Activated CD4-positive, alpha-beta memory T cell treated with anti-CD3 and anti-CD28 coated beads for 36 hours (primary cell): ENCODE results near the gene OR51B4. TPM values are rescaled to one million over a fixed set of nuclear protein-coding genes. Genes with fewer than 3 reads are reported as not detected.
A peak's percentile ranks its signal among the peaks of the same experiment; 100 is the strongest.

Source experiments
- CTCF ChIA-PET: fragments of 350-600 bp; sonication (Branson Sonifier 250); formaldehyde crosslinking; loops from one replicate; lab custom pipeline; 2021; ENCODE audit warnings: antibody characterized with exemption, inconsistent platforms; lab: Charles Lee
- POLR2A ChIA-PET: fragments of 350-600 bp; sonication (Branson Sonifier 250); formaldehyde crosslinking; loops from one replicate; lab custom pipeline; 2021; ENCODE audit warnings: antibody characterized with exemption; lab: Charles Lee
- DNase-seq: peaks from one replicate; pipeline ENCODE4 v3.0.0-alpha.2; 2020
- H3K27ac Mint-ChIP-seq: one replicate; pipeline ENCODE4 v1.8.0; 2021; ENCODE audit warnings: mixed read lengths
- H3K27me3 Mint-ChIP-seq: one replicate; pipeline ENCODE4 v1.8.0; 2021; ENCODE audit warnings: mixed read lengths
- H3K36me3 Mint-ChIP-seq: one replicate; pipeline ENCODE4 v1.8.0; 2021; ENCODE audit warnings: mixed read lengths
- H3K4me1 Mint-ChIP-seq: one replicate; pipeline ENCODE4 v1.8.0; 2021; ENCODE audit warnings: low read depth, mixed read lengths
- H3K4me3 Mint-ChIP-seq: one replicate; pipeline ENCODE4 v1.8.0; 2021; ENCODE audit warnings: mild to moderate bottlenecking, mixed read lengths
- H3K9me3 Mint-ChIP-seq: one replicate; pipeline ENCODE4 v1.8.0; 2021; ENCODE audit warnings: mixed read lengths
- intact Hi-C: fragments of 100-400 bp; cut with micrococcal nuclease; formaldehyde crosslinking; loops from one replicate; pipeline ENCODE4 v1.15.1; 2023
- total RNA-seq, 2 experiments: library from RNA; stranded (reverse); gene quantifications; one replicate each; pipeline ENCODE4 v1.2.3, GENCODE V29; 2021

Gene OR51B4
- total RNA-seq, 2 experiments from 2014 or later = not detected

GRCh38 chr11:5289696-5290095 lies 12.1 kb downstream of the OR51B4 start:
- Mint-ChIP-seq H3K4me1 (no peaks in the 10 kb centered on the region), H3K4me3 (no peak overlapping the region), H3K9me3 (no peaks in the 10 kb centered on the region), H3K27me3 (peaks cover 2% of the 10 kb centered on the region), H3K36me3 (no peaks in the 10 kb centered on the region), H3K27ac (no peak overlapping the region)
- ChIA-PET CTCF (no interaction called here), POLR2A (no interaction called here)
- intact Hi-C loops = loop anchor here (2.0 kb wide), 1 partner anchor 165 kb away; no protein-coding TSS in a partner anchor
- DNase-seq = no peak

GRCh38 chr11:5288906-5289550 lies 12.7 kb downstream of the OR51B4 start:
- Mint-ChIP-seq H3K36me3 (no peaks in the 10 kb centered on the region), H3K9me3 (no peaks in the 10 kb centered on the region), H3K4me3 (no peak overlapping the region), H3K4me1 (no peaks in the 10 kb centered on the region), H3K27ac (no peak overlapping the region), H3K27me3 (peaks cover 2% of the 10 kb centered on the region)
- no peak for DNase-seq
- intact Hi-C loops = no loop called here
- ChIA-PET CTCF (interaction anchor here (0.8 kb wide), 1 partner anchor 9 kb away, joined by 3 read pairs; no protein-coding TSS in a partner anchor), POLR2A (no interaction called here)

- no peak overlapping the region for H3K4me3 Mint-ChIP-seq
- no peaks in the 10 kb centered on the region for H3K36me3 Mint-ChIP-seq
- CTCF ChIA-PET = interaction anchor here (0.8 kb wide), 1 partner anchor 10 kb away, joined by 3 read pairs; no protein-coding TSS in a partner anchor
- intact Hi-C loops = no loop called here
- H3K9me3 Mint-ChIP-seq = no peaks in the 10 kb centered on the region
- no peak for DNase-seq
- no peaks in the 10 kb centered on the region for H3K4me1 Mint-ChIP-seq
- no peak overlapping the region for H3K27ac Mint-ChIP-seq
- H3K27me3 Mint-ChIP-seq = peaks cover 2% of the 10 kb centered on the region
- POLR2A ChIA-PET = no interaction called here
Measured at GRCh38 chr11:5288108-5288905, 13.4 kb downstream of the OR51B4 start.

GRCh38 chr11:5286901-5287300 lies 14.8 kb downstream of the OR51B4 start:
- H3K4me1 Mint-ChIP-seq = no peaks in the 10 kb centered on the region
- H3K27me3 Mint-ChIP-seq = peaks cover 2% of the 10 kb centered on the region
- DNase-seq = no peak
- no peaks in the 10 kb centered on the region for H3K9me3 Mint-ChIP-seq
- CTCF ChIA-PET = no interaction called here
- intact Hi-C loops = no loop called here
- POLR2A ChIA-PET = no interaction called here
- H3K36me3 Mint-ChIP-seq = no peaks in the 10 kb centered on the region
- no peak overlapping the region for H3K27ac Mint-ChIP-seq
- no peak overlapping the region for H3K4me3 Mint-ChIP-seq

DNA sequence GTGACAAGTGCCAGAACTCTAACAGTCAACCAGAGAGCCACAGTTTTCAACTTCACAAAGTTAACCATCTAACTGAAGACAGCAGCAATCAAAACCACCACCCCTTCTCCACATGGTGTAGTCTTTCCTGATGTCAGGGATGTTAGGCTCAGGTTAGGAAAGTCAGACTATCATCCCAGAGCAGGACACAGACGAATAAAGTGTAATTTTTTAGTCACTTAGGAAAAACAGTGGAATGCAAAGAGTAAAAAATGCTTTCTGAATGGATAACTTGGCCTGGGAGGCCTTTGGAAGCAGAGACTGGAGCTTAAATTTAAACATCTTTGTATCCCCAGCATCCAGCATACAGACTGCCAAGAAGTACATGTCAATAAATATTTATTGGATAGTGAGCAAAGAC lies 15.4 kb downstream of the OR51B4 start:
- no peak overlapping the region for H3K27ac Mint-ChIP-seq
- peaks cover 2% of the 10 kb centered on the region for H3K27me3 Mint-ChIP-seq
- H3K36me3 Mint-ChIP-seq = no peaks in the 10 kb centered on the region
- intact Hi-C loops = no loop called here
- POLR2A ChIA-PET = no interaction called here
- H3K9me3 Mint-ChIP-seq = no peaks in the 10 kb centered on the region
- DNase-seq = no peak
- CTCF ChIA-PET = no interaction called here
- H3K4me3 Mint-ChIP-seq = no peak overlapping the region
- no peaks in the 10 kb centered on the region for H3K4me1 Mint-ChIP-seq

DNA sequence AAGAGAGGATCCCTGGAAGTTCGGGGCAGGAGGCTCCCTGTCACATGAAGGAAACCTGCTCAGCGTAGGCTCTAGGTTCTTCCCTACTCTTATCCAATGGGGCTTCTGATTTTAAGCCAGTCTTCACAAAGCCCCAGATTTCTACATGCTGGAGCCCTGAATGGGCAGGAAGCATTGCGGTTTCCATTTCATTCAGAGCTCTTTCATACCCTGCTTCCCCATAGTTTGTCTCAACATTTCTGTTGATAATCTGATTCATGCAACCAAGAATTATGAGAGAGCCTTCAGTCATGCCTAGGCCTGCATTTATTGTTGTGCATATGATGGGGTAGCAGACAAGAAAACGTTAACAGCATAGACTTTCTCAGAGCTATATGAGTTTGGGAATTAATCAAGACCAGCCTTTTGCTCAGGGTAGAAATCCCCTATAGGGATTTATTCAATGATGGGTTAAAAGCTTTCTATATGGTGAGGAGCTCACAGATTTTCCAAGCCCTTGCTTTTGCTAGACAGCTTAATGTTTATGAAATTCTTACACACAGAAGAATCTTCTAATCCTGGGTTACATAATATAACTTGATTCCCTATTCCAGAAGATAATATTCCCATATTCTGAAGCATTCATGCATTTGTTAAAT lies 15.9 kb downstream of the OR51B4 start:
- POLR2A ChIA-PET = no interaction called here

GRCh38 chr11:5284637-5285036 lies 17.1 kb downstream of the OR51B4 start:
- intact Hi-C loops = no loop called here
- CTCF ChIA-PET = no interaction called here
- Mint-ChIP-seq H3K4me3 (no peak overlapping the region), H3K27me3 (no peaks in the 10 kb centered on the region), H3K4me1 (no peaks in the 10 kb centered on the region), H3K9me3 (no peaks in the 10 kb centered on the region), H3K27ac (no peak overlapping the region), H3K36me3 (no peaks in the 10 kb centered on the region)
- DNase-seq = no peak
- POLR2A ChIA-PET = no interaction called here

More for the DNA sequence above, 15.9 kb downstream of the OR51B4 start:
- intact Hi-C loops = no loop called here
- CTCF ChIA-PET = no interaction called here
- Mint-ChIP-seq H3K4me1 (no peaks in the 10 kb centered on the region), H3K27ac (no peak overlapping the region), H3K4me3 (no peak overlapping the region), H3K9me3 (no peaks in the 10 kb centered on the region), H3K27me3 (peaks cover 2% of the 10 kb centered on the region), H3K36me3 (no peaks in the 10 kb centered on the region)
- DNase-seq = no peak

GRCh38 chr11:5283882-5284281 lies 17.9 kb downstream of the OR51B4 start:
- H3K4me1 Mint-ChIP-seq = no peaks in the 10 kb centered on the region
- no peak overlapping the region for H3K27ac Mint-ChIP-seq
- H3K36me3 Mint-ChIP-seq = no peaks in the 10 kb centered on the region
- intact Hi-C loops = no loop called here
- DNase-seq = no peak
- H3K9me3 Mint-ChIP-seq = no peaks in the 10 kb centered on the region
- H3K27me3 Mint-ChIP-seq = no peaks in the 10 kb centered on the region
- POLR2A ChIA-PET = no interaction called here
- H3K4me3 Mint-ChIP-seq = no peak overlapping the region
- CTCF ChIA-PET = interaction anchor here (0.6 kb wide), 1 partner anchor 80 kb away, joined by 3 read pairs; no protein-coding TSS in a partner anchor

- H3K27ac Mint-ChIP-seq = no peak overlapping the region
- no peaks in the 10 kb centered on the region for H3K9me3 Mint-ChIP-seq
- H3K27me3 Mint-ChIP-seq = no peaks in the 10 kb centered on the region
- no peak for DNase-seq
- ChIA-PET CTCF (no interaction called here), POLR2A (interaction anchor here (0.6 kb wide), 1 partner anchor 72 kb away, joined by 3 read pairs; no protein-coding TSS in a partner anchor)
- no peak overlapping the region for H3K4me3 Mint-ChIP-seq
- H3K4me1 Mint-ChIP-seq = no peaks in the 10 kb centered on the region
- no peaks in the 10 kb centered on the region for H3K36me3 Mint-ChIP-seq
- intact Hi-C loops = no loop called here
Measured at GRCh38 chr11:5283086-5283485, 18.7 kb downstream of the OR51B4 start.

GRCh38 chr11:5282628-5283027 lies 19.1 kb downstream of the OR51B4 start:
- no peaks in the 10 kb centered on the region for H3K9me3 Mint-ChIP-seq
- H3K4me1 Mint-ChIP-seq = no peaks in the 10 kb centered on the region
- ChIA-PET POLR2A (interaction anchor here (0.6 kb wide), 1 partner anchor 72 kb away, joined by 3 read pairs; no protein-coding TSS in a partner anchor), CTCF (no interaction called here)
- H3K27ac Mint-ChIP-seq = no peak overlapping the region
- H3K4me3 Mint-ChIP-seq = no peak overlapping the region
- H3K36me3 Mint-ChIP-seq = no peaks in the 10 kb centered on the region
- DNase-seq = no peak
- H3K27me3 Mint-ChIP-seq = no peaks in the 10 kb centered on the region
- intact Hi-C loops = no loop called here

DNA sequence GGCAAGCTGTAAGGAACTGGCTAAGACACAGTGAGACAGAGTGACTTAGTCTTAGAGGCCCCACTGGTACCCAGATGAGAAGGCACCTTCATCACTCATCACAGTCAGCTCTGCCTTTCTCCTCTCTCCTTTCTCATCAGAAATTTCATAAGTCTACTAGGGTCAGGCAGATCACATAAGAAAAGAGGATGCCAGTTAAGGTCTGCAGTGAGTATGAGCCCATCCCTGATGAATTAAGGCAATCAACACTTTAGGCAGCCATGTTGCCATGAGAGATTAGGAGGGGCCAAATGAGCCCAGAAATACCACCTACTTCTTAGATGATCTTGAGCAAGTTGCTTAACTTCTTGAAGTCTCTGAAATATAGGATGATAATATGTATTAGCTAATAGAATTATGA lies 20.1 kb downstream of the OR51B4 start:
- no peak overlapping the region for H3K4me3 Mint-ChIP-seq
- no peaks in the 10 kb centered on the region for H3K4me1 Mint-ChIP-seq
- ChIA-PET POLR2A (no interaction called here), CTCF (no interaction called here)
- no peak for DNase-seq
- H3K9me3 Mint-ChIP-seq = no peaks in the 10 kb centered on the region
- H3K27ac Mint-ChIP-seq = no peak overlapping the region
- no peaks in the 10 kb centered on the region for H3K27me3 Mint-ChIP-seq
- no peaks in the 10 kb centered on the region for H3K36me3 Mint-ChIP-seq
- intact Hi-C loops = no loop called here

- intact Hi-C loops = no loop called here
- peak; percentile 45 for DNase-seq
- Mint-ChIP-seq H3K9me3 (no peaks in the 10 kb centered on the region), H3K27ac (no peak overlapping the region), H3K36me3 (no peaks in the 10 kb centered on the region), H3K4me1 (no peaks in the 10 kb centered on the region), H3K27me3 (no peaks in the 10 kb centered on the region), H3K4me3 (no peak overlapping the region)
- CTCF ChIA-PET = no interaction called here
- POLR2A ChIA-PET = no interaction called here
Measured at GRCh38 chr11:5280582-5281102, 21.1 kb downstream of the OR51B4 start.
